K562 (cell line): ENCODE results near the gene SYNPR.

Source experiments
- FOS ChIP-seq: IDR thresholded peaks from 3 replicates; pipeline ENCODE4 v1.6.1; 2011; ENCODE audit not compliant: insufficient read length; ENCODE audit errors: extremely low read depth
- HOMEZ ChIP-seq: fragments of 250-450 bp; sonication (Bioruptor Pico); IDR thresholded peaks from 2 replicates; pipeline ENCODE4 v1.4.0; 2020; ENCODE audit warnings: mild to moderate bottlenecking, moderate library complexity
- JUND ChIP-seq, 2 experiments: IDR thresholded peaks; 2 replicates in 1 of 2; 3 replicates in 1 of 2; pipeline ENCODE4 v1.6.1; 2011; ENCODE audit warnings: borderline replicate concordance in 2 of 2, low read depth in 2 of 2, low read length in 2 of 2, improper control_type of control experiment in 1 of 2, missing biosample characterization in 1 of 2, missing genetic modification characterization in 1 of 2, missing genetic modification reagents in 1 of 2
- POLR2A ChIP-seq: fragments of 450-650 bp; conservative IDR thresholded peaks from 2 replicates; pipeline ENCODE4 v1.6.1; 2016
- RBM39 ChIP-seq: fragments of 200-400 bp; formaldehyde crosslinking; optimal IDR thresholded peaks from 2 replicates; pipeline ENCODE3; 2018; ENCODE audit warnings: low read depth, low read length
- TF ChIP-seq, protein P1 (sequence below), 3 experiments: IDR thresholded peaks in 2 of 3; conservative IDR thresholded peaks in 1 of 3; 2 replicates each; pipeline ENCODE4 v1.5.1; 2011 to 2012; ENCODE audit warnings: low read length in 3 of 3, mild to moderate bottlenecking in 3 of 3, control low read depth in 2 of 3, improper control_type of control experiment in 1 of 3, inconsistent platforms in 1 of 3, low read depth in 1 of 3, mixed read lengths in 1 of 3, moderate library complexity in 1 of 3; ENCODE audit not compliant: insufficient read depth in 2 of 3
- TF ChIP-seq, protein P2 (sequence below): fragments of 450-650 bp; IDR thresholded peaks from one replicate; pipeline ENCODE4 v1.6.1; 2018; ENCODE audit warnings: mild to moderate bottlenecking, moderate library complexity; ENCODE audit not compliant: partially characterized antibody
- TF ChIP-seq, protein P3 (sequence below): fragments of 450-650 bp; formaldehyde crosslinking; IDR thresholded peaks from 2 replicates; pipeline ENCODE4 v1.4.0; 2020; ENCODE audit warnings: mild to moderate bottlenecking, moderate library complexity

- TF ChIP-seq, protein P1, sequence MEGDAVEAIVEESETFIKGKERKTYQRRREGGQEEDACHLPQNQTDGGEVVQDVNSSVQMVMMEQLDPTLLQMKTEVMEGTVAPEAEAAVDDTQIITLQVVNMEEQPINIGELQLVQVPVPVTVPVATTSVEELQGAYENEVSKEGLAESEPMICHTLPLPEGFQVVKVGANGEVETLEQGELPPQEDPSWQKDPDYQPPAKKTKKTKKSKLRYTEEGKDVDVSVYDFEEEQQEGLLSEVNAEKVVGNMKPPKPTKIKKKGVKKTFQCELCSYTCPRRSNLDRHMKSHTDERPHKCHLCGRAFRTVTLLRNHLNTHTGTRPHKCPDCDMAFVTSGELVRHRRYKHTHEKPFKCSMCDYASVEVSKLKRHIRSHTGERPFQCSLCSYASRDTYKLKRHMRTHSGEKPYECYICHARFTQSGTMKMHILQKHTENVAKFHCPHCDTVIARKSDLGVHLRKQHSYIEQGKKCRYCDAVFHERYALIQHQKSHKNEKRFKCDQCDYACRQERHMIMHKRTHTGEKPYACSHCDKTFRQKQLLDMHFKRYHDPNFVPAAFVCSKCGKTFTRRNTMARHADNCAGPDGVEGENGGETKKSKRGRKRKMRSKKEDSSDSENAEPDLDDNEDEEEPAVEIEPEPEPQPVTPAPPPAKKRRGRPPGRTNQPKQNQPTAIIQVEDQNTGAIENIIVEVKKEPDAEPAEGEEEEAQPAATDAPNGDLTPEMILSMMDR (IDR thresholded peaks at IDR 0.05 in 2 of 3, conservative IDR thresholded peaks at IDR 0.05 in 1 of 3; ENCODE audit: insufficient read depth in 2 of 3, low read depth in 1 of 3, low read length in 3 of 3) = no peak
- TF ChIP-seq JUND (IDR thresholded peaks at IDR 0.05; ENCODE audit: borderline replicate concordance, low read depth, low read length) (no peak), JUND (tag; IDR thresholded peaks at IDR 0.05; ENCODE audit: borderline replicate concordance, low read depth, low read length) (no peak), FOS (no peak), HOMEZ (CRISPR knock-in tag) (no peak), RBM39 (no peak), POLR2A (no peak)
- TF ChIP-seq, protein P2, sequence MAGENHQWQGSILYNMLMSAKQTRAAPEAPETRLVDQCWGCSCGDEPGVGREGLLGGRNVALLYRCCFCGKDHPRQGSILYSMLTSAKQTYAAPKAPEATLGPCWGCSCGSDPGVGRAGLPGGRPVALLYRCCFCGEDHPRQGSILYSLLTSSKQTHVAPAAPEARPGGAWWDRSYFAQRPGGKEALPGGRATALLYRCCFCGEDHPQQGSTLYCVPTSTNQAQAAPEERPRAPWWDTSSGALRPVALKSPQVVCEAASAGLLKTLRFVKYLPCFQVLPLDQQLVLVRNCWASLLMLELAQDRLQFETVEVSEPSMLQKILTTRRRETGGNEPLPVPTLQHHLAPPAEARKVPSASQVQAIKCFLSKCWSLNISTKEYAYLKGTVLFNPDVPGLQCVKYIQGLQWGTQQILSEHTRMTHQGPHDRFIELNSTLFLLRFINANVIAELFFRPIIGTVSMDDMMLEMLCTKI = no peak
- TF ChIP-seq, protein P3, sequence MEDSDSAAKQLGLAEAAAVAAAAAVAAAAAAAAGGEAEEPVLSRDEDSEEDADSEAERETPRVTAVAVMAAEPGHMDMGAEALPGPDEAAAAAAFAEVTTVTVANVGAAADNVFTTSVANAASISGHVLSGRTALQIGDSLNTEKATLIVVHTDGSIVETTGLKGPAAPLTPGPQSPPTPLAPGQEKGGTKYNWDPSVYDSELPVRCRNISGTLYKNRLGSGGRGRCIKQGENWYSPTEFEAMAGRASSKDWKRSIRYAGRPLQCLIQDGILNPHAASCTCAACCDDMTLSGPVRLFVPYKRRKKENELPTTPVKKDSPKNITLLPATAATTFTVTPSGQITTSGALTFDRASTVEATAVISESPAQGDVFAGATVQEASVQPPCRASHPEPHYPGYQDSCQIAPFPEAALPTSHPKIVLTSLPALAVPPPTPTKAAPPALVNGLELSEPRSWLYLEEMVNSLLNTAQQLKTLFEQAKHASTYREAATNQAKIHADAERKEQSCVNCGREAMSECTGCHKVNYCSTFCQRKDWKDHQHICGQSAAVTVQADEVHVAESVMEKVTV (CRISPR knock-in tag) = no peak
Observed at GRCh38 chr3:63390710-63391230, 112.7 kb downstream of the SYNPR start.
